GM18520 (cell line): ENCODE measurements around the gene INPP4B.
"Not testable (repeated sequence)": the region's sequence is repeated elsewhere in the genome, so short reads cannot be mapped to it uniquely, and the experiment has no call there.

Experiments used
- ATAC-seq: cut with Tn5 transposase; IDR thresholded peaks from one replicate; pipeline ENCODE4 v1.9.1; 2021; ENCODE audit not compliant: unreplicated experiment

The INPP4B gene

DNA sequence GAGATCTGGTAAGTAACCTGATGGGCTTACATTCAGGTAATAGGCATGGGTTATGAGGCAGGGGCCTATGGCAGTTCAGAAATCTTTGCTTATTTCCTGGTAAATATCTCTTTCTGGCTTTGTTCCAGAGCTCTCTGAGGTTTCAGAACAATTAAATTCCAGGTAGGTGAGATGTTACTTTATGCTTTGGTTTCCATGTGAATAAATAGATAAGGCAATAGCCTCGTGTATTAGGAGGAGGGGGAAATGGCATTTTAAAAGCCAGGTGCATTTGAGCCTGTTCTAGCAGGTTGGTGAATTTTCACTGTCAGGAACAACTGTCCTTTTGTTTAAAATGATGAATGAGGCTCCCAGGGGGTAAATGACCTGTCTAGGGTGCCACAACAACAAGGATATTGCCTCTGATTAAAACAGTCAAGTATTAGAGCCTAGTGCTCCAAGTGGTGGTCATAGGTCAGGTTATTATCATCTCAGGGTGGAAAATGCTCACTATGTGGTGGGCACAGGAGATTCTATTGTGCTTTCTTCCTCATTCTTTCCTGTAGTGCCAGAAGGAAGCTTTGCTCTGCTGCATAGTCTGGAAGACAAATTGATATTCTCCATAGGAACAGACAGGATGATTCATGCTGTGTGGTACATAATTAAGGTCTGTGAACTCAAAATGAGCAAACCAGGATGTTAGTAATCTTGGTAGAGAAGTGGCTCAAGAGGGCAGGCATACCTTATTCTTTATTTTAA, 296.2 kb downstream of the INPP4B start:
- ATAC-seq, result no peak

DNA sequence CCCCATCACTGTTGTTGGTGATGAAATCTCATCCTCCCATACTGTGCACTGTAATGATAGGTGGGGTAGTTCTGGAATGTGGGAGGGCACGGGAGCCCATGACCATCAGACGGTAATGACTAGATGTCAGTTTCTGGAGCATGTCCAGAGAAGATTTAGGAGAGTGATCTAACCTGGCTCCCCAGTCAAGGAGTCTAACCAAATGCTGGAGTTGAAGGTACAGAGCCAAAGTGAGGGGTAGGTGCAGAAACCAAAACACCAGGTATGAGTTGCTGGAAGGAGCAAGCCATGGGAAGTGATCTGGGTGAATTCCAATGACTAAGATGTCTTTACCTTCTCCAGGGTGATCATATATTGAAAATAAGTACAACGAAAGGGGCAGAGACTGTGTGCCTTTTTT, 296.9 kb downstream of the INPP4B start:
- no peak for ATAC-seq

DNA sequence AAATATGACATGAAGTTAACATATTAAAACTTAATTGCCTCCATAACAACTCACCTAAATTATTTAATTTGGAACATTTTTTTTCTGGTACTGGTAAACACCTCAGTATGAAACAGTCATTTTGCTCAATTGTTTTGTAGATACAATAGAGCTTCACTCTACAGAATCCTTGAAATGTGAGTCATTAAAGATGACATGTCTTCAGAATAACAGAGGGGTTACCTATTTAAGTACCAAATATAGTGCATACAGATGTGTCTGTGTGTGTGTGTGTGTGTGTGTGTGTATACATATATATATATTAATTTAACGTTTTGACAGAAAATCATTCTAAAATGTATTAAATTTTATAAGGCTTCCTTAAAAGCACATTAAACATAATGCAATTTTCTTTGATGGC, 297.6 kb downstream of the INPP4B start:
- no peak for ATAC-seq

DNA sequence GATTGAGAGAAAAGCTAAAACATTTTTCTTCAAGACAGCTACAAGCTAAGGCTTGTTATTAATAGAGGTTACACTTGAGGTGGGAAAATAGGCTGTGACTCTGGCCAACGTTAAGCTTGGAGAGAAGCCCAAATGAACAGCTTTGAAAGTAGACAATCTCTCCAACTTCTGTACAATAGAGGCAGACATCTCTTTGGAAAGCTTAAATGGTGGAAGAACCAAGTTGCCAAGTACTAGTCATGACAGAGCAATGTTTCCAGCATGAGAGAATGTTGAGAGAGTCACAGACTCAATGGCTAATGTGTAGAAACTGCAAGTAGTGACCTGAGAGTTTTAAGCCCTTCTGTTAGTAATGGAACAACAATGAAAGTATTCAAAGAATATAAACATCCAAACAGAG, 298.1 kb downstream of the INPP4B start:
- no peak for ATAC-seq

DNA sequence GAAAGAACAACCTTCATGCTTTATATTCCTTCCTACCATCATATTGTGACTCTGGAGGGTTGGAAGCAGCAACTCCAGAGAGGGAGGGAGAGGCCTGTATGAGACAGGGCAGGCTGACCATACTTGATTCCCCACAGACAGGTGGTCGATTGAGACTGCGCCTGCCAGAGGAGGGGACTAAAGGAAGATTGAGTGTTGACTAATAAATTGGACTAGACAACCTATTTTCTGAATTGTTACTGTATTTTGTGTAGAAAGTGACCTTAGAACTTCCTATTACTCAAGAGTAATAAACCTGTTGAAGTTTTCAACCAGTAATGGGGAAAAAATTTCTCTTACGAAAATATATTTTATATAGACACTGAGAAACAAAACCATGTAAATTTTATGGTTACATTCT, 301.5 kb downstream of the INPP4B start:
- no peak for ATAC-seq

DNA sequence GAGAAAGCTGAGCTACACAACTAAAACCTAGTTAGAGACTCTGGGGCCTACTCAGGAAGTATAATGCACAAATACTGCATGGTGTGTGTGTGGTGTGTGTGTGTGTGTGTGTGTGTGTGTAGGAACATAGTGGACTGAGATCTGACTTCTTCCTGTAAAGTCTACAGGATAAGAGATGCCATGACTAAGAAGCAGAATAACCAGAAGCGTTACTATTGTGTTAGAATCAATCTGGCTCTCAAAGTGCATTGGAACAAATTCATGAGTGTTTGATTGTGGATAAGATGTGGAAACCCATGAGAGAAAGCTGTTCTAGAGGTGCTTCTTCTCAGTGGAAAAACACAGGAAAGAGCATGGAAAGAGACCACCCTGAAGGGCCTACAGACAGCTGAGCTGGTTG, 302.1 kb downstream of the INPP4B start:
- ATAC-seq, result no peak

DNA sequence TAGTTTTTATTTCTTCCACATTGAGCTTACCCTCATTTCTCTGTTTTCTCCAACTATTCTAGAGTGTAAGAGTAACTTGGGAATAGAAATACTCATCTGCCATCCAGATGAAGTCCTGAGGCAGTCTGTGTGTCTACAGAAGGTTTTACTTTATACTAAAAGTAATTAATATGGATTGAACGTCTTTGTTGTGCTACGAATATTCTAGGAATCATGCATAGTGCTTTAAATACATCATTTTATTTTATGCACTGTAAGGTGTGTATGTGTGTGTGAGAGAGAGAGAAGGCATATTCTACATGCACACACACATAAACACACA, 305.7 kb downstream of the INPP4B start:
- ATAC-seq, result no peak

DNA sequence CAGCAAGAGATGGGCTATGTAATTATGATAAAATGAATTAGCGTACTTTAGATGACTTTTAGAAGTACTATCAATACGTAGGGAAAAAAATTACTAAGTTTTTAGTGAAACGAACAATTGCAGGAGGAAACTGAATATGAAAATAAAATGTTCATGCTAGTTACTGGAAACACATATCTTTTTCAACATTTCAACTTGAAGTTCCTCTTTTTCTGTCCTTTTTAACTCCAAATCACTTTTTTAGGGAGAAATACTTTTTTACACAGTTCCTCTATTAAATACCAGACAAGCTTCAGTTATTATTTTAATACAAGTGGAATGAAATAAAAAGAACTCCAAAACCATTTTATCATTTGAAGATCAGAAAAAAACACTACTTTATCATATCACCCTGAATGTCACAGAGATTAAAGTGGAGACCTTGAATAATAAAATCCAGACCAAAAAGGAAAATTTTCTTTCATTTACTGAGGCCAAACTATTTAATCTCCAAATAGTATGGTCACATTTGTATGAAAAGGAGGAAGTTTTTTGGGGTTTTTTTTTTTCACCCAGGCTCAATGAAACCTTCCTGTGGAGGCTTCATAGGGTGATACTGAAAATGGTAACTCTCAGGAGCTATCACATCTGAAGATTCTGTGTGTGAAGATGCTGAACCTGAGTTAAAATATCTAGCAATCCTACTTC, 306.2 kb downstream of the INPP4B start:
- no peak for ATAC-seq

DNA sequence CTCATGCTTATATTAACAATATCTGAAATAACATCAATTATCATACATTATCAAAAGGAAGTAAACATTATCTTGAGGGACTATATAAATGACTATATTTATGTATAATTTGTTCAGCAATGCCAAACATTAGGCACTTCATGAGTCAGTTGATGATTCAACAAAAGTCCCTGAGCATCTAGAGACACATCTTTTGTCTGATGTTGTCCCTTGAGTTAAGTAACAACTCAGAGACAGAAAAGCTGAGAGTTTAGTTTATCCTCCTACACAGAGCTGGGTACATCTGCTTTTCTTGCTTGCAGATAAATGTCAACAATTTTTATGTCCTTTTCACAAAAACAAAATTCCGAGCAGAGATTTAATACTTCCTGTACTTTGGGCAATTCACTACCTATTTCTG, 311.1 kb downstream of the INPP4B start:
- no peak for ATAC-seq

DNA sequence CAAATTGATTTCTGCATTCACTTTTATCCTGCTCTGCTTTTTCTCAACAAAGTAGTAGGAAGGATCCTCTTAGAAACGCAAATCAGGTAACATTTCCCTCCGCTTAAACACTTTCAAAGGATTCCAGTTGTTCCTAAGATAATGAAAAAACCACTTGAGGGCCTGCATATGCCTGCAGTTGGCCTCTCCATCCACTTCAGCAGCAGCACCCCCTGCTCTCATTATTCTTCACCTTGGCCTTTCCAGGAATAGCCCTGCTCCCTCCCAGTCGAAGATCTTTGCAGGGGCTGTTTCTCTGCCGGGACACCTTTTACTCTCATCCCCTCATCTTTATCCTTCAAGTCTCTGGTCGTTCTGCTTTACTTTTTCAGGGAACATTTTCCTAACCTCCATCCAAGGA, 314.0 kb downstream of the INPP4B start:
- ATAC-seq, result no peak

DNA sequence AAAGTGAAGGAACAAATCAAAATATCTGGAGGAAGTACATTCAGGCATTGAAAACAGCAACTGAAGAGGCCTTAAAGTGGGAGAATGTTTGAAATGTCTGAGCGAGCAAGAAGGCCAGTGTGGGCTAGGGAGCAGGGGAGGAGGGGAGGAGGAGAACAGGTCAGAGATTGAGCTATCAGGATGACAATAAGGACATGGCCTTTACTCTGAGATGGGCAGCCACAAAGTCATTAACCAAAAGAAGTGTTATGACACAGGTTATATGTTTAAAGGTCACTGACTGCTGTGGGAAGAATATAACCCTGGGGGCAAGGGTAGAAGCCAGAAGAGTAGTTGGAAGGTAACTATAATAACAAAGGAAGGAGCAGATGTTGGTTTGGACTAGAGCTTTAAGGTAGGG, 315.4 kb downstream of the INPP4B start:
- ATAC-seq, result no peak

DNA sequence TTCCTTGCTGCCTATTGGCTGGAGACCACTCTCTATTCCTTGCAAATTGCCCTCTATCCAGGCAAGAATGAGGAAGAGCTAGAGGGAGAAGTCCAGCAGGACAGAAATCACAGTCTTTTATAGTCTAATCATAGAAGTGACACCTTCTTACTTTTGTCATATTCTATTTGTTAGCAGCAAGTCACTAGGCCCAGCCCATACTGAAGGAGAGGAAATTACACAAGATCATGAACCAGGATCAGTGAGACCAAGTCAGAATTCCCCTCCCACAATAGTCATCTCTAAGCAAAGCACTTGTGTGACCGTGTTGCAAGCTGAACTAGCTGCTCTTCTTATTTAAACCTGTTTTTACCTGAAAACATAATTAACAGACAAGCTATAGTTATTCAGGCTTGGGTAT, 317.7 kb downstream of the INPP4B start:
- no peak for ATAC-seq

DNA sequence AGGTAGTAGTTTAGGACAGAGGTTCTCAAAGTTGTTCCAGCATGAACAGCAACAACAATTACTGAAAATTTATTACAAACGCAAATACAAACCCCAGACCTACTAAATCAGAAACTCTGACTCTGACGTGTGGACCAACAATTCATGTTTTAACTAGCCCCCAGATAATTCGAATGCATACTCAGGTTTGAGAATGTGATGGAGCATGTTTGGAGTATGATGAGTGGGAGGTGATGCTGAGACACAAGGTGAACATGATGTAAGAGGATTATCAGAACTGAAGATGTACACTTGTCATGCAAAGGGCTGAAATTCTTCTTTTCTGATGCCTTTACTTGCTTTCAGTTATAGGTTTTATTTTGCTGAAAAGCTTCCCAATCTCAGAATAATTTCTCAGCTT, 323.0 kb downstream of the INPP4B start:
- ATAC-seq, result no peak

DNA sequence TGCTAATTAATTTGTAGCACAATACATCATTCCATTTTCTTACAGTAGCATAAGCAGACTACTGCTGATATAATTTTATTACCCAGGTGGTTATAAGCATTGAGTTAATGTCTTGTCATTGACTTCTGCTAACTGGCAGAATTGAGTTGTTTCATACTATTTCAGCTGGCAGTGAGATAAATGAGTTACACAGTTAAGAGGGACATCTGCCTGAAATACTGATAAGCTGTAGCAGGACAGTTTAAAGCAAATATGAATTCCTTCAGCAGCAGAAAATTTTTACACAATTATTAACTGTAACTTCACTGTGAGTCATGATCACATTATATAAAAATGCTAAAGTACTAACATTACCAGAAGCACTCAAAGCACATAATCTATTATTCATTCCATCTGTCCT, 326.8 kb downstream of the INPP4B start:
- ATAC-seq, result no peak

DNA sequence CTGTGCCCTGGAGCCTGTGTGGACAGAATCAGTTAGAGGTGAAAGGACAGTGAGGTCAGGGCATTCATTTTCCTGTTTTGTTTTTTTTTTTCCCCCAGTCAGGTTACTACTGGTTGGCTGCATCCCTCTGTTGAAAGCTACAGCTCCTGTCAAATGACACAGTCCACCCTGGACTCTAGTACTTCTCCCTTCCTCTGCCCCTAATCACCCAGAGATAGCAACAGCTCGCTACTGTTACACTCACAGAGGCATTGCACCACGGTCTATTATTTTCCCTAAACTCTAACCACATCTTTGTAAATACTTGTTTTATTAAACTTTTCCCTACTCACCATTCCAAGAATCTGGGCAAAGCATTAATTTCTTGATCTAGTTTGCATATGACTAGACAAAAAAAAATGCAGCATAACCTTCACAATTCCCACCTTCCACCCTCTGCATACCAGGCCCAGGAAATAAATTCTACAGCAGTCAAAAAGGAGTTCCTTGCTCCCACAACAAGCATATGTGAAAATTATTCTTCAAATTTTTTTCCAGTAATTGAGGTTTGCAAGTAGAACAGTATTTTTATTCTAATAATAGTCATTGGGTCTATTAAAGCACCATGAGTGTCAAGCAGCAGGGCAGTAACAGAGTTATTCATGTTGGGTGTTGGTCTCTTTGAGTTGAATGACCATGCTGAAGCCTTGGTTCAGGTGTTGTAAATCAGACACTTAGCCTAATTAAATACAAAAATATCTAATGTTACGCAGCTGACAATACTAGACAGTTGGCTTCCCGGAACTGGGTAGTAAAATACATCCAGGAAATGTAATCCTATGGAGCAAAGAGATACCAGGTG, 329.2 kb downstream of the INPP4B start:
- no peak for ATAC-seq

DNA sequence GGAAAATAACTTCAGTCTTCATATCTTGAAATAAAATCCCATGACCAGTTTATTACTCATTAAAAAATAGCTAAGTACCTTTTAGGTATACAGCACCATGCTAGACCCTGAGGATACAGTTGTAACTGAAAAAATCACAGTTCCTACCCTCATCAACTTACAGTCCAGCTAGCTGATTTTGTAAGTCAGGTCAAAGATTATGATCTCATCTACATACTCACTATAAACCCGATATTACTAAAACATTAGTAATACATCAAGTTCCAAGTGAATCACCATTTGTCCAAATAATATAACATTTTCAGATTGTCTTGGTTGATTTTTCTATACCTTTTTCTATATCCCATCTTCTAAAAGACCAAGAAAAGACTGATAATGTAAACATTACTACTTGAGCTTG, 333.9 kb downstream of the INPP4B start:
- ATAC-seq, result no peak

DNA sequence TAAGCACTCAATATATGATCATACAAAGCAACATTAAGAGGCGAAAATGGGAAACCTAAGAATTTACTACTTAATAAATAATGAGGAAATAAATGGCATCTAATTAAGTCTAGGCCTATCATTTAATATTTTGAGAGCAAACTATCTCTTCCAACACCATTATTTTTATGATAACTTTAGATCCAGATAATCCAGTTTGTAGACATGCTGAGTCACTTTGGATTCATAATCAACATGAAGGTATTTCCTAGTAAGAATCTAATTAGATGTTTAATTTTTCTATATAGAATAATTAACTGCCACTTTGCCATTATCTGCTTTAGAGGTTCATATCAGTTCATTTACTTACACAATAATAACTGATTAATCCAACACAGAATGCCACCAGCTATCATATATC, 336.2 kb downstream of the INPP4B start:
- ATAC-seq, result no peak

DNA sequence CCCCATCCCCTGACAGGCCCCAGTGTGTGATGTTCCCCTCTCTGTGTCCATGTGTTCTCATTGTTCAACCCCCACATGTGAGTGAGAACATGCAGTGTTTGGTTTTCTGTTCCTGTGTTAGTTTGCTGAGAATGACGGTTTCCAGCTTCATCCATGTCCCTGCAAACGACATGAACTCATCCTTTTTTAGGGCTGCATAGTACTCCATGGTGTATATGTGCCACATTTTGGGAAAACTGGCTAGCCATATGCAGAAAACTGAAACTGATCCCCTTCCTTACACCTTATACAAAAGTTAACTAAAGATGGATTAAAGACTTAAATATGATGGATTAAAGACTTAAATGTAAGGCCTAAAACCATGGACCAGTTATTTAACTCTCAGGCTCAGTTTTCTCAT, 336.7 kb downstream of the INPP4B start:
- not testable (repeated sequence) for ATAC-seq

DNA sequence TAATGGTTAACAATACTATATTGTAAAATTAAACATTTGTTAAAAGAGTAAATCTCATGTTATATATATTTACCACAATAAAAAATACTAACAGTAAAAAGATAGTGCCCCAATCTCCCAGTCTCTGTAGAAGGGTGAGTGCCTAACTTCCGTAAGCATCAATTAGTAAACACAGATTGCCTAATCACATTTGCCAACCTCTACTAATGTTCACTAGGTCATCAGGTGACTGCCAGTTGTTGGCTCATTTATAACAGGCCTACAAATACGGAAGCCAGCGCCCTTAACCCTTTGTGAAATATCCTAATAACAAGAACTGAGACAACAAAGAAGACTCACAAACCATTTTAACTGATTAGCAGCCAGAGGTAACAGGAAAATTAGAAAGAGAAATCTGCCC, 345.1 kb downstream of the INPP4B start:
- ATAC-seq, result no peak

DNA sequence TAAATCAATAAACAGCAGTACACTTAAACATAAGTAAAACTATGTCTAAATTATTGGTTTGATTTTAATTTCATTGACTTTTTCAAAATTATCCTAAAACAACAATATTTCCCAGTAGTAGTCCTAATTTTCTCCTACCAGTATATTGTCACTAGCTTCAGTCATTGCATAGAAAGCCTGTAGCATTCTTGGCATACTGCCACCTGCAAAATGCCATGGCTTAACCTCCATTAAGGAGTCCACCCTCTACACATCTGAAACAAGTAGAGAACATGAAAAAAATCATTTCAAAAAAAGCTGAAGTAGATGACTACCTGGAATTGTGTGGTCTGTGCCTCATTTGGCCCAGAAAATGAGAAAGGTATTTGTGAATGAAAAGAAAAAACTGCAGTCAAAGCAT, 348.5 kb downstream of the INPP4B start:
- no peak for ATAC-seq

DNA sequence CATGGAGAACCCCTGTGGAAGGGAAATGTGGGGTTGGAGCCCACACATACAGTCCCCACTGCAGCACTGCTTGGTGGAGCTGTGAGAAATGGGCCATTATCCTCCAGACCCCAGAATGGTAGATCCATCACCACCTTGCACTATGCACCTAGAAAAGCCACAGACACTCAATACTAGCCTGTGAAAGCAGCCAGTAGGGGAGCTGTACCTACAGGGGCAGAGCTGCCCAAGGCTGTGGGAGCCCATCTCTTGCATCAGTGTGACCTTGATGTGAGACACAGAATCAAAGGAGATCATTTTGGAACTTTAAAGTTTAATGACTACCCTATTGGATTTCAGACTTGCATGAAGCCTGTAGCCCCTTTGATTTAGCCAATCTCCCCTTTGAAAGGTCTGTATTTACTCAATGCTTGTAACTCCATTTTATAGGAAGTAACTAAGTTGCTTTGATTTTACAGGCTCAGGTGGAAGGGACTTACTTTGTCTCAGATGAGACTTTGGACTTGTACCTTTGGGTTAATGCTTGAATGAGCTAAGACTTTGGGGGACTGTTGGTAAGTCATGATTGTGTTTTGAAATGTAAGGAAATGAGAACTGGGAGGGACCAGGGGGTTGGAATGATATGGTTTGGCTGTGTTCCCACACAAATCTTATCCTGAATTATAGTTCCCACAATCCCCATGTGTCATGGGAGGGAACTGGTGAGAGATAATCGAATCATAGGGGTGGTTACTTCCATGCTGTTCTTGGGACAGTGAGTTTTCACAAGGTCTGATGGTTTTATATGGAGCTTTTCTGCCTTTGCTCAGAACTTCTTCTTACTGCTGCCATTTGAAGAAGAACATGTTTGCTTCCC, 352.6 kb downstream of the INPP4B start:
- ATAC-seq, result no peak
